ENCODE measurements around the gene CUTA.
"Not testable (repeated sequence)": the region's sequence is repeated elsewhere in the genome, so short reads cannot be mapped to it uniquely, and the experiment has no call there.

The CUTA gene

GRCh38 chr6:33420491-33421343 lies 2.8 kb upstream of the CUTA start:
- DNase-seq: no peak

DNA sequence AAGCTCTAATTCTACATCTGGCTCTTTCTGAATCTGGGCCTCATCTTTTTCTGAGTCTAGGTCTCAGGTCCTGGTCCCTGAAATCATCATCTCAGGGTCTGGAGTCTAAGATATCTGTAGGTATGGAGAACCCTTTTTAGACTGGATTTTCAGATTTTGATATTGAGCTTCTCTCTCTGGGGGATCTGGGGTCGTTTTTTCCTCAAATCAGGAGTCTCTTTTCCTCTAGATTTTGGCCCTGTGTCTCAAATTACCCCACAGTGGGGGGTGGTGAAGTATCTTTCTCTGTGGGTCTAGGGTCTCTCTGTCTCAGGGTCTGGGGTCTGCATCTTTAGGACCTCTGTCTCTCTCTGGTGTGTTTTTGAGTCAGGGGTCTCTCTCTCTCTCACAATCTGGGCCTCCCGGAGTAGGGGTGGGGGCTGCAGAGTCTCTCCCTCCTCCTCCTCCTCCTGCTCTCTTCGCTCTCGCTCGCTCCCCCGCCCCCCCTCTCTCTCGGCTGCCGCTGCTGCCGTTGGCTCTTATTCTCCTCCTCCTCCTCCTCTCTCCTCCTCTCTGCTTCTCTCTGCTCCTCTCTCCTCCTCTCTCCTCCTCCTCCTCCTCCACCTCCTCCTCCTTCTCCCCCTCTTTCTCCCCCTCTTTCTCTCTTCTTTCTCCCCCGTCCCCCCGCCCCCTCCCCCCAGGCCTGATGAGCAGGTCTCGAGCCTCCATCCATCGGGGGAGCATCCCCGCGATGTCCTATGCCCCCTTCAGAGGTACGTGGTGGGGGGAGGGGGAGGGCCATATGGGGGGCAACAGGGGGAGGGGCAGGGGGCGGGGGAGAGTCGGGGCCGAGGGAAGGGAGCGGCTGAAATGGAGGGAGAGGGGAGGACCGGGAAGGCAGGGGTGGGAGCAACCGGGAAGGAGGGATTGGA lies 1.9 kb upstream of the CUTA start, which contains the start of gene SYNGAP1:
TSS of gene SYNGAP1 (plus strand) at position 486 of the 911 bp plus-strand sequence. CDS start at position 686, 200 bp downstream.
- peak; percentile 21 for DNase-seq

DNA sequence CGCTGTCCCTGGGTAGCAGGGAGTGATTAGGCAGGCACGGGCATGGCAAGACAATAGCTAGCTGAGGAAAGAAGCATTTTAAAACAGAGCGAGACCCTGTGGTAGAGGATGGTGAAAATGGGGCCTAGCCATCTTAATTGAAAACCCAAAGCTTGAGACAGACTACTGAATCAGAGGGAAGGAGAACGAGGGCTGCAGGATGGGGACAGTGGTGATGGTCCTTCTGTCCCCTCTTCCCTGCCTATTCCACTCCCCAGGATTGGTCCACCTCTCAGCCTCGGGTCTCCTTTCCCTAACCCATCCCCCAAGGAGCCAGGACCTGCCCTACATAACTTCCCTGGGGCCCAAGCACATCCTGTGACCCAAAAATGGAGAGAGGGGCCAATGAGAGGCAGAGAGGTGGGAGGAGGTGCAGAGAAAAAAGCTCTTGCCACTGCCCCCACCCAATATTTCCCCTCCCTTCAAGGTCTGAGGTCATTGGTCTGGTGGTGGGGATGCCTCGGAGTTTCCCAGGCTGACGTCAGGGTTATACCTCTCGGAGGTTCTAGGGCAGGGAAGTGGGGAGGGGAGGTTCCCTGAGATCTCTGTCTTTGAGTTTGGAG lies 884 bp upstream of the CUTA start:
- no peak for DNase-seq

GRCh38 chr6:33417128-33417902 lies 592 bp downstream of the CUTA start:
- DNase-seq: peak; percentile 43

DNA sequence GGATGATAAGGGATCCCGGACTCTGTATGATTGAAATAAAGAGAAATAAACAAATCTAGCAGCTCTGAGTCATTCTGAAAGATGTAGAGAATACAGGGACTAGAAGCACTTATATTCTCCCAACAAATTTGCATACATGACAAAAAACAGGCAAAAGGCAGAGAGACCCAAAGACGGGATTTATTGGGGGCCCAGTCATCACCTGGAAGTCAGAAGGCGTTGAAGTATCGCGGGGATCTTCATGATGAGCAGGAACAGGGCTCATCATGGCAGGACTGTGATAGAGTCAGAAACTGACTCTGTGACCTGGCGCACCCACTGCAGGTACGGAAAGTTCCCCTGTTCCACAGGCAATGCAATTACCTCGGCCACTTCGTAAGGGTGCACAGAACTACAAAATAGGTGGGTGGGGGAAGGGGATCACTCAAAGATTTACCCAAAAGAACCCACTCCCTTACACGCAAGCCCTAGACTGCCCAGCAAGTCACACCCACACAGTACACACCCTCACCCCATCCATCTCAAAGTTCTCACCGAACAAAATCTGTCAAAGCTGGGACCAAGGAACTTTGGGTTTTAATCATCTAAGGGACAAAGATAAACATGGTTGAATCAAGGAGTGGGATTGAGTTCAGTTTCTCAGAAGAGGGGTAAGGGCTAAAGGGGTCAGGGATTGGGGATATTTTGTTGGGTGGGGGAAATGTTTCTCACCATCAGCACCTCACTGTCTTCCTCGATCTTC lies 1.4 kb downstream of the CUTA start:
- DNase-seq: no peak

DNA sequence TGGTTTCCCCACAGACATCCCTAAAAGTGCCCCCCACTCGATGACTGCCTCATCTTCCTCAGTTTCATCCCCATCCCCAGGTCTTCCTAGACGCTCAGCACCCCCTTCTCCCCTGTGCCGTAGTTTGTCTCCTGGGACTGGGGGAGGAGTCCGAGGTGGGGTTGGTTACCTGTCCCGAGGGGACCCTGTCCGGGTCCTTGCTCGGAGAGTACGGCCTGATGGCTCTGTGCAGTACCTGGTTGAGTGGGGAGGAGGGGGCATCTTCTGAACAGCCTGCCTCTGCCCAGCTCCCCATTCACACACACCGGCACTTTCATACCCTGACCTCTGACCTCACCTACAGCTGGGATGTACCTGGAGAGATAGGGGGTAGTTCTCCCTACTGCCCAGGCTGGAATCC lies 2.1 kb downstream of the CUTA start:
- DNase-seq: no peak

GRCh38 chr6:33414592-33415271 lies 3.2 kb downstream of the CUTA start:
- DNase-seq: no peak

- DNase-seq: no peak
Observed at GRCh38 chr6:33413241-33414120, 4.4 kb downstream of the CUTA start.

- no peak for DNase-seq
Observed at GRCh38 chr6:33412140-33413009, 5.5 kb downstream of the CUTA start.

- DNase-seq: no peak
Observed at GRCh38 chr6:33411632-33412005, 6.3 kb downstream of the CUTA start.

- no peak for DNase-seq
Observed at GRCh38 chr6:33410711-33411631, 6.9 kb downstream of the CUTA start, which contains the start of gene PHF1. Gene PHF1 (plus strand): TSS chr6:33411014. CDS start chr6:33412264, 1,250 bp downstream.

- DNase-seq: peak; percentile 92
Observed at GRCh38 chr6:33410050-33410710, 7.7 kb downstream of the CUTA start.

DNA sequence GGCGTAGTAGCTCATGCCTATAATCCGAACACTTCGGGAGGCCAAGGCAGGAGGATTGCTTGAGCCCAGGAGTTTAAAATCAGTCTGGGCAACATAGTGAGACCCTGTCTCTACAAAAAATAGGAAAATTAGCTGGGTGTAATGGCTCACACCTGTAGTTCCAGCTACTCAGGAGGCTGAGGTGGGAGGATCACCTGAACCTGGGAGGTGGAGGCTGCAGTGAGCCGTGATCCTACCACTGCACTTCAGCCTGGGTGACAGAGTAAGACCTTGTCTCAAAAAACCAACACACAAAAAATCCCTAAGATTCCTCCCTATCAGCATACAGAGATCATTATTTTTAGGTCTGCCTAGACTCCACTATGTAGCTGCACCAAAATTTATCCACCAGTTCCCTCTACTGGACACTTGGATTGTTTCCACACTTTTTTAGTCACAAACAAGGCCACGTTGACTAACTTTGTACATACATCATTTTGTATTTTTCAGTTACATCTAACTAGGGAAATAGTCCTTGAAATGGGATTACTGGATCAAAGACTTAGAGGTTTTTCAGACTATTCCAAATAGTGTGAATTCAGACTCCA lies 10.7 kb downstream of the CUTA start:
- DNase-seq: no peak

DNA sequence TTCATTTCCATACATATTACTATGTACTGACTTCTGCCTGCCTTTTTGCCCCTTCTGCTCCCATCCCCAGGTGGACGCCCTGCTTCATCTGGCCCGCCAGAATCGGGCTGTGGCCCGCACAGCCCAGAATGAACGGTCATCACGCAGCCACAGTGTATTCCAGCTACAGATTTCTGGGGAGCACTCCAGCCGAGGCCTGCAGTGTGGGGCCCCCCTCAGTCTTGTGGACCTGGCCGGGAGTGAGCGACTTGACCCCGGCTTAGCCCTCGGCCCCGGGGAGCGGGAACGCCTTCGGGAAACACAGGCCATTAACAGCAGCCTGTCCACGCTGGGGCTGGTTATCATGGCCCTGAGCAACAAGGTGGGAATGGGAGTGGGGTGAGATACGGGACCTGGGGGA lies 11.8 kb downstream of the CUTA start:
- DNase-seq: no peak

DNA sequence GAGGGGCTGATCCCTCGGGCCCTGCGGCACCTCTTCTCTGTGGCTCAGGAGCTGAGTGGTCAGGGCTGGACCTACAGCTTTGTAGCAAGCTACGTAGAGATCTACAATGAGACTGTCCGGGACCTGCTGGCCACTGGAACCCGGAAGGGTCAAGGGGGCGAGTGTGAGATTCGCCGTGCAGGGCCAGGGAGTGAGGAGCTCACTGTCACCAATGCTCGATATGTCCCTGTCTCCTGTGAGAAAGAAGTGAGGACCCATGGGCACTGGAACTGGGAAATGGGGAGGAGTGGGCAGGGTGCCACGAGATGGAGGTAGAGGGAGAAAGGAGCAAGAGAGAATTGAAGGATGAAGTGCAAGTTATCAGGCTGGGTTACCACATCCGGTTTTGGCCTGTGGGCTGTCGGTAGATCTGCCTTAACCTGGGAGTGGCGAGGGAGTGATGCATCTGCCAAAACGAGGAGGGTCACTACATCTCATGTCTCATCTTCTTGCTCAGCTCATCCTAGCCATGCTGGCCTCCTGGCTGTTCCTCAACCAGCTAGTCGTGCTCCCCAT lies 12.4 kb downstream of the CUTA start:
- no peak for DNase-seq

DNA sequence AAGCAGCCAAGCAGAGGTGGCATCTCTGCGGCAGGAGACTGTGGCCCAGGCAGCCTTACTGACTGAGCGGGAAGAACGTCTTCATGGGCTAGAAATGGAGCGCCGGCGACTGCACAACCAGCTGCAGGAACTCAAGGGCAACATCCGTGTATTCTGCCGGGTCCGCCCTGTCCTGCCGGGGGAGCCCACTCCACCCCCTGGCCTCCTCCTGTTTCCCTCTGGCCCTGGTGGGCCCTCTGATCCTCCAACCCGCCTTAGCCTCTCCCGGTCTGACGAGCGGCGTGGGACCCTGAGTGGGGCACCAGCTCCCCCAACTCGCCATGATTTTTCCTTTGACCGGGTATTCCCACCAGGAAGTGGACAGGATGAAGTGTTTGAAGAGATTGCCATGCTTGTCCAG lies 13.0 kb downstream of the CUTA start:
- no peak for DNase-seq

DNA sequence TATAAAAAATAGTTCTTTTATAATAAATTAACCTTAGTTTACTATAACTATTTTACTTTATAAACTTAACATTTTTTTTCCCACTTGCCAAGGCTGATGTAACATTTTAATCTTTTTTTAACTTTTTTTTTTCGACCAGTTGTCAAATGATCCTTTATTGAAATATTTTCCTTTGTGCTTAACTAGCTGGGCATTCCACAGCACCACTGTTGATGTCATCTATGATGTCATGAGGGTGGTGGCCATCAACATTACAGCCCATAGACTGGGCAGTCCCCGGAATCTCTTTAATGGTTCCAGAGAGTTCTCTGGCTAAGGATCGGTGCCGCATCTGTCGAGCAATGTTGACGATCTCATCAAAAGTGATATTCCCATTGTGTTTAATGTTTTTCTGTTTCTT lies 18.0 kb downstream of the CUTA start:
- not testable (repeated sequence) for DNase-seq

All from NCI-H1092 treated with DMSO at 0.1 percent for 48 hours (cell line).